Stimulated activated CD4-positive, alpha-beta T cell treated with anti-CD3 and anti-CD28 coated beads, Interleukin-1b, Interleukin-23, amount 100 ng/mL, for 48 hours (primary cell): ENCODE measurements around the gene BAG5.
A peak's percentile ranks its signal among the peaks of the same experiment; 100 is the strongest.
"Not testable (repeated sequence)": the region's sequence is repeated elsewhere in the genome, so short reads cannot be mapped to it uniquely, and the experiment has no call there.

Source experiments
- DNase-seq: peaks from one replicate; pipeline ENCODE4 v3.0.0-alpha.2; 2020

BAG5 gene

GRCh38 chr14:103562429-103563225 is at the start of gene BAG5, which contains the start of gene COA8:
BAG5 (minus strand) TSS chr14:103562657; CDS start chr14:103561164, 1,493 bp downstream.
COA8 (plus strand) TSS chr14:103562960; CDS start chr14:103563002, 42 bp downstream.
- peak; percentile 89 for DNase-seq

GRCh38 chr14:103611215-103611614 is 48.8 kb upstream of the BAG5 start:
- DNase-seq = no peak

- not testable (repeated sequence) for DNase-seq
Observed at GRCh38 chr14:103609081-103609480, 46.6 kb upstream of the BAG5 start.

- no peak for DNase-seq
Observed at GRCh38 chr14:103607822-103608221, 45.4 kb upstream of the BAG5 start.

GRCh38 chr14:103606963-103607668 is 44.7 kb upstream of the BAG5 start:
- peak; percentile 52 for DNase-seq

- DNase-seq = no peak
Observed at GRCh38 chr14:103604620-103605019, 42.2 kb upstream of the BAG5 start.

- no peak for DNase-seq
Observed at GRCh38 chr14:103600503-103600902, 38.0 kb upstream of the BAG5 start.

GRCh38 chr14:103597623-103598377 is 35.3 kb upstream of the BAG5 start:
- peak; percentile 33 for DNase-seq

GRCh38 chr14:103594265-103594664 is 31.8 kb upstream of the BAG5 start:
- DNase-seq = no peak

- no peak for DNase-seq
Observed at GRCh38 chr14:103593577-103593976, 31.1 kb upstream of the BAG5 start.

- no peak for DNase-seq
Observed at GRCh38 chr14:103584326-103584915, 22.0 kb upstream of the BAG5 start.

GRCh38 chr14:103581954-103582703 is 19.7 kb upstream of the BAG5 start:
- DNase-seq = no peak

GRCh38 chr14:103581206-103581605 is 18.7 kb upstream of the BAG5 start:
- DNase-seq = no peak

- no peak for DNase-seq
Observed at GRCh38 chr14:103578401-103579075, 16.1 kb upstream of the BAG5 start.

- no peak for DNase-seq
Observed at GRCh38 chr14:103576371-103577024, 14.0 kb upstream of the BAG5 start.

- DNase-seq = no peak
Observed at GRCh38 chr14:103574707-103575285, 12.3 kb upstream of the BAG5 start.

- DNase-seq = no peak
Observed at GRCh38 chr14:103574104-103574503, 11.6 kb upstream of the BAG5 start.

GRCh38 chr14:103569408-103569807 is 7.0 kb upstream of the BAG5 start:
- DNase-seq = no peak

- no peak for DNase-seq
Observed at GRCh38 chr14:103568952-103569351, 6.5 kb upstream of the BAG5 start.

GRCh38 chr14:103563844-103564505 is 1.5 kb upstream of the BAG5 start:
- DNase-seq = no peak
